Heart left ventricle (tissue), 13 donors: ENCODE measurements around the gene INO80E.

ENCODE experiments used
- CTCF ChIP-seq, 12 donors: fragments of 200-600 bp; sonication (generic) in 4 of 12; IDR thresholded peaks; one replicate each; pipeline versions ENCODE4 v1.5.0 to v1.8.0; 2018 to 2022; ENCODE audit warnings: antibody characterized with exemption in 12 of 12, mild to moderate bottlenecking in 5 of 12
- POLR2A ChIP-seq, 2 donors: fragments of 450-650 bp; IDR thresholded peaks; one replicate each; pipeline ENCODE4 v1.6.1; 2017; ENCODE audit warnings: antibody characterized with exemption in 2 of 2, mild to moderate bottlenecking in 2 of 2, moderate library complexity in 2 of 2
- donor health status: ischemic (EF 13 %, LVEDD 7.1; RV severe dilation, severe dysfunction).
- donor health status: DM: no; HTN: yes; CAD: no.
- donor health status: DM: no; HTN: no; CAD: no.
- donor health status: ischemic (EF 25% LVEDD 6.9; RV normal size, moderate dysfunction).
- donor health status: ischemic (EF 25% LVEDD 5.7; RV mildly dilated, moderate dysfunction).
- donor health status: ischemic (EF 35%, LVEDD 5.7; RV mildly dilated, moderate dysfunction).
- donor health status: nonischemic (EF 11% LVEDD 7.7; RV severe dilation, severe dysfunction).
- donor health status: DM: yes; HTN: yes; CAD: no.
- donor health status: PGD.
- donor health status: ischemic (EF 29% LVEDD 5.4; RV normal size, mild dysfunction).
- donor health status: nonischemic (EF 23%, LVEDD 6.1; RV moderate dilation, normal function).

GRCh38 chr16:29951625-29952365 lies 44.2 kb upstream of the INO80E start:
- no peak for TF ChIP-seq POLR2A (IDR thresholded peaks at IDR 0.05)
- TF ChIP-seq CTCF (IDR thresholded peaks at IDR 0.05), result no peak
